GM19324 (cell line): Measurements from ENCODE around the gene ISLR2.

Source experiments
- ATAC-seq: cut with Tn5 transposase; IDR thresholded peaks from one replicate; pipeline ENCODE4 v1.9.1; 2021; ENCODE audit warnings: mild to moderate bottlenecking, moderate library complexity; ENCODE audit not compliant: unreplicated experiment, low FRiP score

The ISLR2 gene

DNA sequence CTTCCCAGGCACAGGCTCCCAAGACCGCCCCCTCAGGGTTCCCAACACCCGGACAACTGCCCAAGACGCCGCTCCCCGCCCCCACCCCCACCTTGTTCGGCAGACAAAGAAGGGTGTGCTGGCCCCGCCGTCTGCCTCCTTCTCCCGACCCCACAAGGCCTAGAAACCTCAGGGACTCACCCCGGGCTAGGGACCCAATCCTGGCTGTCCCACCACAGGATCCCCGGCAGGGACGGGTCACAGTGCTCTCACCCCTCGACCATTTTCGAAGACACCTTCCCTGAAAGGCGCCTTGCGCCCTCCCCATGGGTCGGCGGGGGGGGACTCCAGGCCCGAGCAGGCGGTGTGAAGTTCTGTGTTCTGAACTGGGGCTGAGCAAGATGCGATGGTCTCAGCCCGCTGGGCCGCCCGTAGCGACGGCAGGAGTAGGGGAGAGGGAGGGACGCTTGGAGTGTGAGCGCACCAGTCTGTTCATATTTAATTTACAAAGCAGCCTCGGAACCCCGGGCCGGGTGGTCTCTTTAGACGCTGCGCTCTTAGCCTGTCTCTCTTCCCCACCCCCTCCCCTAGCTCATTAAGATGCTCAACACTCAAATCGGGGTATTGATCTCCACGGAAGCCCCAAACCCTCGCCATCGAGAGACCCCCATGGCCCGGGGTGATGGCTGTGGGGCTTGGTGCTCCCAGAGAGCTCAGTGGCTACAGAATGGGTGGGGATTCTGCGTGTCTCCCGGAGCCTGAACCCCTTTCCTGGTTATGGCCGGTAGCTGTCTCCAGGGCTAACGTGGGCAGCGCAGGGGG is 1.4 kb upstream of the ISLR2 start:
- no peak for ATAC-seq

DNA sequence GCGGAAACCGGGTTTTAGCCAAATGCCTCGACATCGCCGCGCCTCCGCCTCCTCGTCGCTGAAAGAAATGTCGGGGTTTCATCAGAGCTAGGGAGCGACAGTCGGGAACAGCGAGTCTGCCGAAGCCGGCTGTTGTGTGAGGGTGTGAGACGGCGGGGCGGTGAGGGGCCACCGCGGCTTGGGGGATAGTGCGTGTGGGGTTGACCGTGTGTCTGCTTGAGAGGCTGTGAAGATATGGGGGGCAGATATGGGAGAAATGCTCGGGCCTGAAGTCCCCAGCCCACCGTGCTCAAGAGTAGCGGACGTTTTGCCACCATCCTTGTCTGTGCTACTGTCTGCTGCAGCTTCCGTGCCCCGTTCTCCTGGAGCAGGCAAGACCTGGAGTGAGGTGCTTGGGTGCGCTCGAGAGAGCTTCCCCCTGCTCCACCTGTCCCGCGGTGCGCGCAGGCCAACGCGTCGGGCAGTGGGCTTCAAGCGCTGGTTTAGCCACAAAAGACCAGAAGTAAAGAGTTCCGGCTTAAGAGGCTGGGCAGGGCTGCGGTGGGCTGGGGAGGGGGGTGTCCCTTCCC is 716 bp upstream of the ISLR2 start:
- ATAC-seq = no peak

GRCh38 chr15:74130849-74131627 is 652 bp downstream of the ISLR2 start:
- ATAC-seq = no peak

GRCh38 chr15:74131628-74132413 is 1.4 kb downstream of the ISLR2 start:
- ATAC-seq = no peak

GRCh38 chr15:74132681-74133651 is 2.6 kb downstream of the ISLR2 start:
- ATAC-seq = no peak

- ATAC-seq = no peak
Measured at GRCh38 chr15:74133694-74134386, 3.5 kb downstream of the ISLR2 start.

GRCh38 chr15:74134387-74135027 is 4.1 kb downstream of the ISLR2 start:
- no peak for ATAC-seq

DNA sequence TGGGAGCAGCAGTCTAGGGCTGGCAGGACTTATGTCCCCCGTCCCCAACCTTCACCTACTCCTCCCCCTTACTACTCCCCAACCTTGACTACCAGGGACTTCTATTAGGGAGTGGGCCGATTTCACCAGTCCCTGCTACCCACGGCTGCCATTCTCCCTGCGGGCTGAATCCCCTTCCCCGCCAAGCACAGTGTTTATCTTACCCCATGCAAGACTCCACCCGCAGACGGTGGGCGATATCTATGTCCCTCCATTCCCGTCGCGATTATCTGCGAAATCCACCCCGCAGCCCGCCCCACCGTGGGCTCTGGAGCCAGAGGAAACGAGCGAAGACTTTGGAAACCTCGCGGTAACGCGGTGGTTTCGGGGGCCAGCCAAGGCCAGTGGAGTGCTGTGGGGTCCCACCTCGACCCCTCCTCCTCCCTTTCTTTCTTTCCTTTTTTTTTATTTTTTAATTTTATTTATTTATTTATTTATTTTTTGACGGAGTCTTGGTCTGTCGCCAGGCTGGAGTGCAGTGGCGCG is 4.7 kb downstream of the ISLR2 start:
- no peak for ATAC-seq

- no peak for ATAC-seq
Measured at GRCh38 chr15:74136540-74136813, 6.1 kb downstream of the ISLR2 start.

DNA sequence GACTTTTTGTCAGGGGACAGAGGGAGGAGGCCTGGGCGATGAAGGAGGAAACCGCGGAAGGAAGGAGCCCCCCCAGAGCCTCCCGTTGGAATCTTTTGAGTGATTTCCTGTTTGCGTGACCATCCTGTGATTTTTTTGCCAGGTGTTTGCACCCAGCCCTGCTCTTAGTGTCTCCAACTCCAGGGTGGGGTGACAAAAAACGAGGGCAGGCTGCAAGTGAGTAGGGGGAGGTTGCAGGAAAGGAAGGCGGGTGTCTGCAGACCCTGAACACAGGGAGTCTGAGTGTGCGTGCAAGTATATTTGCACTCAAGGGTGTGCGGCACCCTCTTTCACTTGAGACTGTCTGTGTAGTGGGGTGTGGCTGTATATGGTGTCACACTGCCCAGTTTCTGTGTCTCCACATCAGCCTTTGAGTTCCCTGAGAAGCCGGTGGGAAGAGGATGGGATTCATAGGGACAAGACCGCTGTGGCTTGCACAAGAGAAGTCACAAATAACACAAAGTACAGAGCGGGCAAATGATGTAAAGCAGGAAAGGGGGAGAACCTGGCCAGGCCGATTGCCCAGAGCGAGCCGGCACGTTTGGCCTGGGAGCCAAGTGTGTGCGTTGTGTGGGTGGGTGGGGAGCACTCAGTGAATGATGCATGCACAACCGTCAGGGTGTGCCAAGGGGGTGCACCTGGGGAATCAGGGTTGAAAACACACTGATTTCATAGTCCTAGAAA is 6.6 kb downstream of the ISLR2 start:
- no peak for ATAC-seq

DNA sequence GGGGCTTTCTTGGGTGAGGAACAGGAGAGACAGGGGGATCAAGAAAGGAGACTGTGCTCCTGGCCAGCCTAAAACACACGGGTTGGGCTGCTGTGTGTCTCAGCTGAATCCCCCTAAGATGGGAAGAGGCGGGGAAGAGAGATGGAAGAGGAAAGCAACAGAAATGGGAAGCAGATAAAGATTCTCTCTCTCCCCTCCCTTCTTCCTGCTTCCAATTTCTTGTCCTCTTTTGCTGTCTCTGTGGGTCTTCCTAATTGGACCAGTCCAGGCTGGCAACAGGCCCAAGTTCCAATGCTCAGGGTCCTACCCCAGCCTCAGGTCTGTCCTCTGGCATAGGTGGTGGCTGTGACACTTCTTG is 7.1 kb downstream of the ISLR2 start:
- ATAC-seq = no peak

DNA sequence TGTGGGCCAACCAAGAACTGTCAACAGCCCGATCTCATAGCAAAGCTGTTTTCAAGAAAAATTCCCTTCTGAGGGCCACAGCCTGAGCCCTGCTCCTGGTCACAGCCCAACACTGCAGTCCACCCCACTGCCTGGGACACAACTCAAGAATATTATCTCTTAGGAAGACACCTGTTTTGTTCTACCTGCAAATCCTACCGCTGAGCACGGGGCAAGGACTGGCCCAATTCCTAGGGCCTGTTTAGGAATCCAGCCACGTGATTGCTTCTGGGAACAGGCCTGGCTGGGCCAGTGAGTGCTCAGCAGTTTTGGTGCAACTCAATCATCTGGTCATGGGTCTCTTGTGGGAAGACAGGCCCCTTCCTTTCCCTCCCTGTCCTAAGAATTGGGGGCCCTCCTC is 8.3 kb downstream of the ISLR2 start:
- no peak for ATAC-seq

GRCh38 chr15:74141591-74141990 is 11.2 kb downstream of the ISLR2 start:
- ATAC-seq = no peak

- ATAC-seq = no peak
Measured at GRCh38 chr15:74144153-74144775, 13.9 kb downstream of the ISLR2 start.

DNA sequence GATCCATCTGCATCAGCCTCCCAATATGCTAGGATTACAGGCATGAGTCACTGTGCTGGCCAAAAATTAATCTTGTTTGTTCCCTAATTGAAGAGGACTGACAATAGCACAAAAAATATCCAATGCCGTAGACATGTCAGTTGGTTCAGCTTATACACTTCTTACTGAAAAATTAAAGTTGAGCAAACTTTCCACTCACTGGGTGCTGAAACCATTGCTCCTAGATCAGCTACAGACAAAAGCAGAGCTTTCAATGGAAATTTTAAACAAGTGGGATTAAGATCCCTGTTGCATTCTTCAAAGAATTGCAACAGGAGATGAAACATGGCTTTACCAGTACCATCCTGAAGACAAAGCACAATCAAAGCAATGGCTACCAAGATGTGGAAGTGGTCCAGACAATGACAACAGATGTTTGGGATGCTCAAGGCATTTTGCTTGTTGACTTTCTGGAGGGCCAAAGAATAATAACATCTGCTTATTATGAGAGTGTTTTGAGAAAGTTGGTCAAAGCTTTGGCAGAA is 16.0 kb downstream of the ISLR2 start:
- ATAC-seq = no peak

- no peak for ATAC-seq
Measured at GRCh38 chr15:74147051-74147450, 16.7 kb downstream of the ISLR2 start.

- no peak for ATAC-seq
Measured at GRCh38 chr15:74155766-74156417, 25.5 kb downstream of the ISLR2 start.
